Activated naive CD8-positive, alpha-beta T cell (primary cell): ENCODE measurements around the gene GLRX5.
A peak's percentile ranks its signal among the peaks of the same experiment; 100 is the strongest.

Experiments used
- H3K27ac Mint-ChIP-seq: one replicate; pipeline ENCODE4 v1.8.0; 2021; ENCODE audit warnings: mixed read lengths
- H3K27me3 Mint-ChIP-seq: one replicate; pipeline ENCODE4 v1.8.0; 2021; ENCODE audit warnings: mixed read lengths
- H3K36me3 Mint-ChIP-seq: one replicate; pipeline ENCODE4 v1.8.0; 2021; ENCODE audit warnings: mixed read lengths
- H3K4me1 Mint-ChIP-seq: one replicate; pipeline ENCODE4 v1.8.0; 2021; ENCODE audit warnings: low read depth, mixed read lengths
- H3K4me3 Mint-ChIP-seq: one replicate; pipeline ENCODE4 v1.8.0; 2021; ENCODE audit warnings: mild to moderate bottlenecking, mixed read lengths
- H3K9me3 Mint-ChIP-seq: one replicate; pipeline ENCODE4 v1.8.0; 2021; ENCODE audit warnings: low read depth, mixed read lengths

Gene GLRX5

GRCh38 chr14:95520346-95520745 lies 14.5 kb upstream of the GLRX5 start:
- H3K4me3 Mint-ChIP-seq = peak overlapping the region; percentile 86
- no peaks in the 10 kb centered on the region for H3K27me3 Mint-ChIP-seq
- H3K27ac Mint-ChIP-seq = peak overlapping the region; percentile 97
- no peaks in the 10 kb centered on the region for H3K36me3 Mint-ChIP-seq
- peaks cover 84% of the 10 kb centered on the region for H3K4me1 Mint-ChIP-seq
- no peaks in the 10 kb centered on the region for H3K9me3 Mint-ChIP-seq

GRCh38 chr14:95521001-95521400 lies 13.8 kb upstream of the GLRX5 start:
- H3K27me3 Mint-ChIP-seq = no peaks in the 10 kb centered on the region
- H3K9me3 Mint-ChIP-seq = no peaks in the 10 kb centered on the region
- no peak overlapping the region for H3K27ac Mint-ChIP-seq
- peaks cover 86% of the 10 kb centered on the region for H3K4me1 Mint-ChIP-seq
- H3K4me3 Mint-ChIP-seq = no peak overlapping the region
- no peaks in the 10 kb centered on the region for H3K36me3 Mint-ChIP-seq

- Mint-ChIP-seq H3K9me3 (no peaks in the 10 kb centered on the region), H3K36me3 (no peaks in the 10 kb centered on the region), H3K27me3 (no peaks in the 10 kb centered on the region), H3K4me3 (peak overlapping the region; percentile 49), H3K4me1 (peaks cover 91% of the 10 kb centered on the region), H3K27ac (peak overlapping the region; percentile 97)
Observed at GRCh38 chr14:95522116-95522515, 12.7 kb upstream of the GLRX5 start.

DNA sequence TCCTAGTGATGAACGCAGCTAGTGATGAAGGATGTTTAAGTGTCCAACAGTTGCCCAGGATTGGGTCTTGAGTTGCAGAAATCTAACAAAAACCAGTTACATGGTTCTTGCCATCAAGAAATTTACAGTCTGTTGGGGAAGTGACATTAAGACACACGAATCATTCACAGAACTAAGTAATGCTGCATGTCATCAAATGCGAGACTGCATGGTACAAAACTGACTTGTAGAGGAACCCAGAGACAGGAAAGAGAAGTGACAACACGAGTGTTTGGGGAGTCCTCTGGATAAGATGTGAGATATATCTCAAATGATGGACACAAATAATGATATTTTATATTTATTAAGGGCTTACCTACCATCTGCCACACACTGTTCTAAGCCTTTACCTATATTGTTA lies 12.3 kb upstream of the GLRX5 start:
- H3K4me1 Mint-ChIP-seq = peaks cover 91% of the 10 kb centered on the region
- H3K27ac Mint-ChIP-seq = peak overlapping the region; percentile 97
- no peaks in the 10 kb centered on the region for H3K36me3 Mint-ChIP-seq
- peak overlapping the region; percentile 83 for H3K4me3 Mint-ChIP-seq
- no peaks in the 10 kb centered on the region for H3K27me3 Mint-ChIP-seq
- H3K9me3 Mint-ChIP-seq = no peaks in the 10 kb centered on the region

DNA sequence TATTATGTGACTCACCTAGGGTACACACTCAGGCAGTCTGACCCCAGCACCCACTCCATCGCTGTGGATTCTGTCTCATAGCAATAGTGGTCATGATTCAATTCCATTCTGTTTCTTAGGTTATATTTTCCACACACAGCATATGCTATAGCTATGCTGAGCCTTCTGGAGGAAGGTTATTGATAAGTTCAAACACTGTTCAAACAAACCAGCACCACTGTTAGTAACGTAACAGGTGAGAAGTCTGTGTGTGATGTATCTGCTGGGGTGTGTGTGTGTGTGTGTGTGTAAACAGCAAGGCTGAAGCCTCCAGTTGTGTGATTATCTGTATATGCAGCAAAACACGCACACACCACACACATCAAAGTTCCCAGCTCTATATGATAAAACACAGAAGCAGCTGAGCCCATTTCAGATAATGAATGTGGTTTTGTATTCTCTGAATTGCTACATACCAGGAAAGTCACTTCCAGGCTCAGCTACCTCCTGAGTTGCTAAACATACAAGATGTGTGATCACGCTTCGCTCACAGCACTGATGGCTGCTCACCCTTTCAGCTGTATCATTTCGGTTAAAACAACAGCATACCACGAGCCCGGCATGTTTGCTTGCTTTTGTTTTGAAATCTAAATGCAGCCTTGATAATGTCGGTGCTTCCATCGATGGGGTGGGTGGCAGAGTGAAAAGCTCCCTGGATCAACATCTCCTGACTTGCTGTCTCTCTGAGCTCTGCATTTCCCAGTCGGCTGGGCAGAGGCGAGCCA lies 11.6 kb upstream of the GLRX5 start:
- H3K27me3 Mint-ChIP-seq = no peaks in the 10 kb centered on the region
- no peaks in the 10 kb centered on the region for H3K36me3 Mint-ChIP-seq
- H3K4me3 Mint-ChIP-seq = peak overlapping the region; percentile 83
- peaks cover 85% of the 10 kb centered on the region for H3K4me1 Mint-ChIP-seq
- H3K27ac Mint-ChIP-seq = peak overlapping the region; percentile 97
- no peaks in the 10 kb centered on the region for H3K9me3 Mint-ChIP-seq

DNA sequence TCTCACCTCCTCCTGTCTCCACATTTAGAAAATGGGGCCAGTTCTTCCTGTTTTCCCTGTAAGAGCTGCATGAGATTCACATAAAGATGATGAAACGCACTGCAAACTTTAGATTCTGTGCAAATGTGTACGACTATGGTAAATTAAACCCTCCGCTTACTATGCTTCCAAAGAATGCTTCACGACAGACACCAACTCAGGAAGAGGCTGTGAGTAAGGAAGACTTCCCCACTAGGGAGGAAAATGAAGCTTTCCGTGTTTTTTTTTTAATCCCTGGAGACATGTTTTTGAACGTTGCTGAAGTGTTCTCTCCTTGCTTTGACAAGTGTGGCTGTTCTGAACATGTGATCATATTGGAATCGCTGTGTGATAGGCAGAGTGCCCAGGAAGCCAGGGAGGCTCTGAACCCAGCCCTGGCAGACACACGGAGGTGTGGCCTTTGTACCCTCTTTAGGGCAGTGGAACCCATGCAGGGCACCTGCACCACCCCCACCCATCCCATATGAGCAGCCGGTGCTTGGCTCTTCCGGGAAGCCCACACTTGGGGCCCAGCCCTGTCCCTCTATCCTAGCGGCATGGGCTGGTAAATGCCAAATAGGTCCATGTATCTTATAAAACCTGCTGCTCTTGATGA lies 10.9 kb upstream of the GLRX5 start:
- H3K27ac Mint-ChIP-seq = peak overlapping the region; percentile 97
- peak overlapping the region; percentile 83 for H3K4me3 Mint-ChIP-seq
- H3K9me3 Mint-ChIP-seq = no peaks in the 10 kb centered on the region
- H3K27me3 Mint-ChIP-seq = no peaks in the 10 kb centered on the region
- H3K4me1 Mint-ChIP-seq = peaks cover 79% of the 10 kb centered on the region
- H3K36me3 Mint-ChIP-seq = no peaks in the 10 kb centered on the region

DNA sequence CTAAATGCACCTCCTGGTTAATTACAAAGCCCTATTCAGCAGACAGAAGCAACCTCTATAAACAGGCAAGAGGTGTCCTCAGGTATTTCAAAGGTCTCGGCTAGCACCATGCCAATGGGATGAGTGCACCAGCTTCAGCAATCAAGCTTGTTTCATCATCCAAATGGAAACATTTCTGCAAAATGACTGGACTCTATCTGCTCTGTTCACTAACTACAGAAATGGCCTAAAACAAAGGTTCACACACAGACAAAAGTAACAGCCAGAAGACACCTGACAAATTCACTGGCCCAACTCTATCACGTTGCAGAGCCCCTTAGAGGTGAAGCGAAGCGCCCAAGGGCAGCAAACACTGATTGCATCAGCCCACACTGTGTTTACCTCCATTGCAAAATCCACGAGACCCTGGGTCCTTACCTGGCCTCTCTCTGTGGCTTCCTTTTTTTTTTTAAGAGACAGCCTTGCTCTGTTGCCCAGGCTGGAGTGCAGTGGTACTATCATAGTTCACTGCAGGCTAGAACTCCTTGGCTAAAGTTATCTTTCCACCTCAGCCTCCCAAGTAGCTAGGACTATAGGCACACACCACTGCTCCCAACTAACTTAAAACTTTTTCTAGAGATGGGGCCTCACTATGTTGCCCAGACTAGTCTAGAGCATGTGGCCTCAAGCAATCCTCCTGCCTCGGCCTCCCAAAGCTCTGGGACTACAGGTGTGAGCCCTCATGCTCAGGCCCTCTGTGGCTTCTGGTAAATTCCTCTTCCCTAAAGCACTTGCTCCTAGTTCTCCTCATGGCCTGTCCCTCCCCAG lies 9.9 kb upstream of the GLRX5 start:
- H3K36me3 Mint-ChIP-seq = no peaks in the 10 kb centered on the region
- no peaks in the 10 kb centered on the region for H3K9me3 Mint-ChIP-seq
- peak overlapping the region; percentile 97 for H3K27ac Mint-ChIP-seq
- peak overlapping the region; percentile 83 for H3K4me3 Mint-ChIP-seq
- H3K27me3 Mint-ChIP-seq = no peaks in the 10 kb centered on the region
- peaks cover 72% of the 10 kb centered on the region for H3K4me1 Mint-ChIP-seq

- H3K27me3 Mint-ChIP-seq = no peaks in the 10 kb centered on the region
- no peaks in the 10 kb centered on the region for H3K9me3 Mint-ChIP-seq
- H3K4me1 Mint-ChIP-seq = peaks cover 76% of the 10 kb centered on the region
- no peaks in the 10 kb centered on the region for H3K36me3 Mint-ChIP-seq
- no peak overlapping the region for H3K4me3 Mint-ChIP-seq
- peak overlapping the region; percentile 70 for H3K27ac Mint-ChIP-seq
Observed at GRCh38 chr14:95525999-95526398, 8.9 kb upstream of the GLRX5 start.

- Mint-ChIP-seq H3K4me1 (peaks cover 77% of the 10 kb centered on the region), H3K27me3 (no peaks in the 10 kb centered on the region), H3K36me3 (no peaks in the 10 kb centered on the region), H3K4me3 (peak overlapping the region; percentile 11), H3K9me3 (no peaks in the 10 kb centered on the region), H3K27ac (peak overlapping the region; percentile 70)
Observed at GRCh38 chr14:95526483-95527386, 8.1 kb upstream of the GLRX5 start.

DNA sequence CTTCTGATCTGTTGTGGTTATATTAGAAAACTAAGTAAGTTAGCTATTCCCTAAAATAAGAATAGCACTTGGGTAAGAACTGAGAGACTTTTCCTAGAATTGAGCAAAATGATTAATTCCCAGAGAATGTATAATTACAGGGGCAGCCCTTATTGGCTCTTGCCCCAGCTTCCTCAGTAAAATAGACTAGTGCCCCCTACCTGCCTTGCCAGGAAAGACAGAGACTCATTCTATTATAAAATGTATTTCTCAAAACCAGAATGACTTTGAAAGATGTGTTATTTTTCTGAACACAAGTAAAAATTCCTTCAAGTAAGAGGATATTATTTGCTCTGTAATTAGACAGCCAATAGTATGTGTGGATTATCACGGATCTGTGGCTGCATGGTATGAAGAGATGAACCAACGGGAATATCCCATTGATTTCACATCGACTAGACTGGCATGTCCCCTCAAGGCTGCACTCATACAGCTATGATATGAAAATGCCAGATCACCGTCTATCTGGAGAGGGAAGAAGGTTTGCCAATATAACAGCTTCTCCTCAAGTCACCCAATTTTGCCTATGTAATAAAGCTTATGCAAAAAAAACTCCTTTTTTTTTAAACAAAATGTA lies 7.4 kb upstream of the GLRX5 start:
- Mint-ChIP-seq H3K36me3 (peaks cover 4% of the 10 kb centered on the region), H3K4me3 (peak overlapping the region; percentile 11), H3K27me3 (no peaks in the 10 kb centered on the region), H3K9me3 (no peaks in the 10 kb centered on the region), H3K27ac (peak overlapping the region; percentile 58), H3K4me1 (peaks cover 76% of the 10 kb centered on the region)

GRCh38 chr14:95529216-95529615 lies 5.6 kb upstream of the GLRX5 start:
- Mint-ChIP-seq H3K4me3 (no peak overlapping the region), H3K4me1 (peaks cover 68% of the 10 kb centered on the region), H3K36me3 (peaks cover 6% of the 10 kb centered on the region), H3K27ac (peak overlapping the region; percentile 28), H3K9me3 (no peaks in the 10 kb centered on the region), H3K27me3 (no peaks in the 10 kb centered on the region)

- Mint-ChIP-seq H3K36me3 (peaks cover 6% of the 10 kb centered on the region), H3K4me1 (peaks cover 56% of the 10 kb centered on the region), H3K27me3 (no peaks in the 10 kb centered on the region), H3K4me3 (peak overlapping the region; percentile 52), H3K9me3 (no peaks in the 10 kb centered on the region), H3K27ac (peak overlapping the region; percentile 46)
Observed at GRCh38 chr14:95530473-95531276, 4.2 kb upstream of the GLRX5 start.

DNA sequence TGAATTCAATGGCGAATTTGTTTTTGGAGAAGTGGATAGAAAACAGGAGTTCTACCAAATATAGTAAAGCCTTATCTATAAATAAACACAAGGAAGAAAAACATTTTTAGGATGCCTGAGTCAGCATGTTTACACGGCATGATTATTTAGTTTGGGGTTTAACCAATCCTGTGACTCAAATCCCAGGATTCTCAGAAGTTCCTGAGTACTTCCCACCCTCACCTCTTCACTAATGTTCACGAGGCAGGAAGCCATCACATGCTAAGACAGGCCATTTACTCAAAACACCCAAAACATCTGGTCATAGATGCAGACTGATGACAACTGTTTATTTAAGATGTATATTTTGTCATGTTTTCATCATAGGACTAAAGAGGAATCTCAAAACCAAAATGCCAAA lies 3.4 kb upstream of the GLRX5 start:
- peaks cover 57% of the 10 kb centered on the region for H3K4me1 Mint-ChIP-seq
- H3K27me3 Mint-ChIP-seq = no peaks in the 10 kb centered on the region
- H3K9me3 Mint-ChIP-seq = no peaks in the 10 kb centered on the region
- peak overlapping the region; percentile 35 for H3K4me3 Mint-ChIP-seq
- peaks cover 6% of the 10 kb centered on the region for H3K36me3 Mint-ChIP-seq
- no peak overlapping the region for H3K27ac Mint-ChIP-seq
